Parathyroid adenoma (tissue), 2 donors: ENCODE data around the gene CENPF.

Experiments
- H2AFZ ChIP-seq: fragments of 300-600 bp; sonication (generic); one replicate; pipeline ENCODE4 v1.7.0; 2017; ENCODE audit warnings: antibody characterized with exemption, mild to moderate bottlenecking
- H3K27ac ChIP-seq: fragments of 300-600 bp; sonication (generic); one replicate; pipeline ENCODE4 v1.7.0; 2017
- H3K27me3 ChIP-seq: fragments of 300-600 bp; sonication (generic); one replicate; pipeline ENCODE4 v1.7.0; 2017; ENCODE audit warnings: low read length; ENCODE audit not compliant: control insufficient read depth, insufficient read depth
- H3K36me3 ChIP-seq: fragments of 300-600 bp; sonication (generic); one replicate; pipeline ENCODE4 v1.7.0; 2017; ENCODE audit warnings: low read length; ENCODE audit not compliant: control insufficient read depth, insufficient read depth
- H3K4me1 ChIP-seq: fragments of 300-600 bp; sonication (generic); one replicate; pipeline ENCODE4 v1.7.0; 2017; ENCODE audit warnings: control low read depth
- H3K4me2 ChIP-seq: fragments of 300-600 bp; sonication (generic); one replicate; pipeline ENCODE4 v1.7.0; 2017; ENCODE audit warnings: low read length
- H3K4me3 ChIP-seq: fragments of 300-600 bp; sonication (generic); one replicate; pipeline ENCODE4 v1.7.0; 2017; ENCODE audit warnings: low read depth, low read length
- H3K79me2 ChIP-seq: fragments of 300-600 bp; sonication (generic); one replicate; pipeline ENCODE4 v1.7.0; 2017; ENCODE audit warnings: control low read depth
- H3K9ac ChIP-seq: fragments of 300-600 bp; sonication (generic); one replicate; pipeline ENCODE4 v1.7.0; 2017; ENCODE audit warnings: mild to moderate bottlenecking
- H3K9me3 ChIP-seq: fragments of 300-600 bp; sonication (generic); one replicate; pipeline ENCODE4 v1.7.0; 2017; ENCODE audit warnings: low read length; ENCODE audit not compliant: control insufficient read depth
- TF ChIP-seq, protein P1 (sequence below): fragments of 300-600 bp; sonication (generic); IDR thresholded peaks from one replicate; pipeline ENCODE4 v1.7.0; 2017; ENCODE audit warnings: antibody characterized with exemption, mild to moderate bottlenecking
- donor health status: primary hyperparathyroidism.

The CENPF gene

DNA sequence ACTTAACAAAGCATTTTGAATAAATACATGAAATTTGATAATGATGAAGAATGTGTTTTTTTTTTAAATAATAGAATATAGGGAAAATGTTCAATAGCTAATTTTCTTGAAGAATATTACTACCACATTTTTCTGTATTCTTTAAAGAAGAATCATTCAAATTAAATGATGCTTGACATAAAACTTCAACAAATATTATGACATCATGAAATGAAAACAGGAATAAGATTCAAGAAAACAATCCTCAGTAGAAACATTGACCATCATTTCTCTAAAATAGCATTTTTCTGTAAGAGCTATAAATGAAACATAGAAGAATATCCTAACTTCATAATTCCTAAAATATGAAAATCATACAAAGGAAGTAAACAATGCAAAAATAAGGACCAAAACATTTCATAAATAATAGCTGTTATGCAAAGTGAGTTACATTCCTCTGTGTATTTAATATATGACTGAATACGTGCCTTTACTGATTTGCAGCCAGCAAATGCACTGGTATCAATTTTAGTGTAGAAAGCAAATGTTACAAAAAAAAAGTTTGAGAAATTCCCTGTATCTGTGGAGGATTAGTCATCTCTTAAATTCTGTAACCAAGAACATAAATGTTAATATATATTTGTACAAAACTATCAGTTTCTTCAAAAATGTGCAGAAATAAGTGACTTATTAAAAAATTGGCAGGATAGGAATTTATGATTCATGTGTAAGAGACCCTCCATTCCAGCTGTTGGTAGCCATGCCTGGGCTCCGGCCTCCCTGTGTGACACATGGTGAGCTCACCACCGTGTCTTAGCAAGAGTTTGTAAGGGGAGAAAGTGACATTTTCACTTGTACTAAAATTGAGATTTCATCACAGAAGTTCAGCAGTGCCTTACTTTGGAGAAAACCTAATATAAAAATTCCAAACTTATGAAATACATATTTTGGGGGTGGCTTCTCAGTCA lies 36.6 kb upstream of the CENPF start:
- Histone ChIP-seq H3K9ac (no peak overlapping the region), H3K27me3 (no peaks in the 10 kb centered on the region), H3K9me3 (no peaks in the 10 kb centered on the region), H3K36me3 (no peaks in the 10 kb centered on the region), H3K4me3 (no peak overlapping the region), H3K79me2 (no peaks in the 10 kb centered on the region), H3K4me1 (no peaks in the 10 kb centered on the region), H3K27ac (no peak overlapping the region), H3K4me2 (no peak overlapping the region), H2AFZ (no peak overlapping the region)
- TF ChIP-seq, protein P1, sequence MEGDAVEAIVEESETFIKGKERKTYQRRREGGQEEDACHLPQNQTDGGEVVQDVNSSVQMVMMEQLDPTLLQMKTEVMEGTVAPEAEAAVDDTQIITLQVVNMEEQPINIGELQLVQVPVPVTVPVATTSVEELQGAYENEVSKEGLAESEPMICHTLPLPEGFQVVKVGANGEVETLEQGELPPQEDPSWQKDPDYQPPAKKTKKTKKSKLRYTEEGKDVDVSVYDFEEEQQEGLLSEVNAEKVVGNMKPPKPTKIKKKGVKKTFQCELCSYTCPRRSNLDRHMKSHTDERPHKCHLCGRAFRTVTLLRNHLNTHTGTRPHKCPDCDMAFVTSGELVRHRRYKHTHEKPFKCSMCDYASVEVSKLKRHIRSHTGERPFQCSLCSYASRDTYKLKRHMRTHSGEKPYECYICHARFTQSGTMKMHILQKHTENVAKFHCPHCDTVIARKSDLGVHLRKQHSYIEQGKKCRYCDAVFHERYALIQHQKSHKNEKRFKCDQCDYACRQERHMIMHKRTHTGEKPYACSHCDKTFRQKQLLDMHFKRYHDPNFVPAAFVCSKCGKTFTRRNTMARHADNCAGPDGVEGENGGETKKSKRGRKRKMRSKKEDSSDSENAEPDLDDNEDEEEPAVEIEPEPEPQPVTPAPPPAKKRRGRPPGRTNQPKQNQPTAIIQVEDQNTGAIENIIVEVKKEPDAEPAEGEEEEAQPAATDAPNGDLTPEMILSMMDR, result no peak

DNA sequence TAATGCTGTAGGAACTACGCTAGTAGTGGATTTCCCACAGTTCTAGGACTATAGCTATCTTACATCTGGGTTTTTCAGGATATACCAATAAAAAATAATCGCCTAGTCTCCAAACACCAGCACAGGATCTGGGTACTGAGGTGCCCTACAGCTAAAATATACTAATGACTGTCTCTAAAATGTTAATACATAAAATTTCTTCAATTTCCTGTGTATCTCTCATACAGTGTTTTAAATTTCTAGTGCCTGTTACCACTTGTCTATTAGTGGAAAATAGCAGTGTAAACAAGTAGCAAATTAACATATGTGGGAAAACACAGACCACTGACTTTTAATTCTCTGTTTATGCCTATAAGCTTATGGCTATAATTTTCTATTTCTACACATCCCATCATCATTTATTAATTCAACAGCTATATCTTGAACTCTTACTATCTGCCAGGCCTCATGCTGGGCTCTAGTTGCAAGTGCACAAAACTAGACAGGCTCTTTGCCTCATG lies 35.5 kb upstream of the CENPF start:
- TF ChIP-seq, protein P1, result no peak

DNA sequence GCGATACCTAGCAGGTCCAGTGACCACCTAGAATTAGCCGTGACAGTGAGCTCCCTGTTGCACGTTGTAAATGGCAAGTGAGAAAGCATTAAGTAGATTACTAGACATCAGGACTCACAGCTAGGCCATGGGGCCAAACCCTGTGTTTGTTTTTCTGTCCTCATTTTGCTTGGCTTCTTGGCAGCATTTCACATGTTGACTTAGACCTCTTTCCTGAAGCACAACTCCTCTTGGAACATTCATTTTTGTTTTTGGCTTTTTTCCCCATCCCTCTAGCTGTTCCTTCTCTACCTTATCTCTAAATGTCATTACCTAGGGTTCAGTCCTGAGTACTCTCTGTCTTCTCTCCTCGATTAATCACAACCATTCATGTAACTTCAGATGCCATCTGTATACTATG lies 34.7 kb upstream of the CENPF start:
- Histone ChIP-seq H3K4me3 (no peak overlapping the region), H3K4me1 (no peaks in the 10 kb centered on the region), H3K4me2 (no peak overlapping the region), H3K27me3 (no peaks in the 10 kb centered on the region), H2AFZ (no peak overlapping the region), H3K36me3 (no peaks in the 10 kb centered on the region), H3K27ac (no peak overlapping the region), H3K9me3 (no peaks in the 10 kb centered on the region), H3K9ac (no peak overlapping the region), H3K79me2 (no peaks in the 10 kb centered on the region)
- TF ChIP-seq, protein P1, result no peak

More for the DNA sequence above, 35.5 kb upstream of the CENPF start:
- H2AFZ ChIP-seq, result no peak overlapping the region
- H3K4me3 ChIP-seq, result no peak overlapping the region
- H3K79me2 ChIP-seq, result no peaks in the 10 kb centered on the region
- no peak overlapping the region for H3K4me2 ChIP-seq
- no peak overlapping the region for H3K27ac ChIP-seq
- no peaks in the 10 kb centered on the region for H3K9me3 ChIP-seq
- H3K27me3 ChIP-seq, result no peaks in the 10 kb centered on the region
- no peaks in the 10 kb centered on the region for H3K36me3 ChIP-seq
- no peak overlapping the region for H3K9ac ChIP-seq
- no peaks in the 10 kb centered on the region for H3K4me1 ChIP-seq

DNA sequence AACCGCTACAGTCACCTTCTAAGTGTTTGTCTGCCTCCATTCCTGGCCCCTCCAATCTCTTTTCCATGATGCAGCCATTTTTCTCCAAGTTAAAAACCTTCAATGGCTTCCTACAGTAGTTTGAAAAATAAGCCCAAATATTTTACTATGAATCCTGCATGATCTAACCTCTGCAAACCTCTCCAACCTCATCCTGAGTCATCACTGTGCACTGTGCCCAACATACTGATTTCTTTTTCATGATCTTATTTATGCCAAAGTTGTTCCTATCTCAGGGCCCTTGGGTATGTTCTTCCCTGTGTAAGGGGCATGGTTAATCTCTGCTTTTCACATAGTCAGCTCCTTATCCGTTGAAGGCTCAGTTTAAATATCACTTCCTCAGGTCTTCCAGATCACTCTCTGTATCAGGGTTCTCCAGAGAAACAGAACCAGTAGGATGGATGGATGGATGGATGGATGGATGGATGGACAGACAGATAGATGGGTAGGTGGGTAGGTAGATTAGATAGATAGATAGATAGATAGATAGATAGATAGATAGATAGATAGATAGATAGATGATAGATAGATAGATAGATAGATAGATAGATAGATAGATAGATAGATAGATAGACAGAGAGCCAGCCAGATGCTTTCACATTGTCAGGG lies 33.5 kb upstream of the CENPF start:
- Histone ChIP-seq H3K9me3 (no peaks in the 10 kb centered on the region), H3K4me3 (no peak overlapping the region), H3K4me2 (no peak overlapping the region), H3K27ac (no peak overlapping the region), H3K9ac (no peak overlapping the region), H2AFZ (no peak overlapping the region), H3K27me3 (no peaks in the 10 kb centered on the region), H3K4me1 (no peaks in the 10 kb centered on the region), H3K79me2 (no peaks in the 10 kb centered on the region), H3K36me3 (no peaks in the 10 kb centered on the region)
- TF ChIP-seq, protein P1, result no peak
